Cerebellar cortex (tissue), 1 donor: ENCODE measurements around the gene DBR1.
A peak's percentile ranks its signal among the peaks of the same experiment; 100 is the strongest.

Experiments used
- DNase-seq: peaks from one replicate; pipeline ENCODE4 v3.0.0-alpha.2; 2015; ENCODE audit warnings: low spot score

DBR1 gene

GRCh38 chr3:138174421-138175131, at the start of gene DBR1:
DBR1 (minus strand) TSS chr3:138174921; CDS start chr3:138174795, 126 bp downstream.
- DNase-seq = peak; percentile 85

GRCh38 chr3:138222942-138223287, 48.2 kb upstream of the DBR1 start:
- DNase-seq = no peak

GRCh38 chr3:138222131-138222941, 47.6 kb upstream of the DBR1 start:
- no peak for DNase-seq

GRCh38 chr3:138220788-138221187, 46.1 kb upstream of the DBR1 start:
- DNase-seq = no peak

GRCh38 chr3:138220242-138220641, 45.5 kb upstream of the DBR1 start:
- DNase-seq = no peak

- no peak for DNase-seq
These were observed 44.5 kb upstream of the DBR1 start for GRCh38 chr3:138219255-138219654.

- DNase-seq = no peak
These were observed 38.8 kb upstream of the DBR1 start for GRCh38 chr3:138213398-138214085.

GRCh38 chr3:138210528-138210927, 35.8 kb upstream of the DBR1 start:
- no peak for DNase-seq

GRCh38 chr3:138206196-138206595, 31.5 kb upstream of the DBR1 start:
- DNase-seq = peak; percentile 93

- no peak for DNase-seq
These were observed 30.8 kb upstream of the DBR1 start for GRCh38 chr3:138205527-138205926.

- DNase-seq = no peak
These were observed 29.2 kb upstream of the DBR1 start for GRCh38 chr3:138203938-138204337.

GRCh38 chr3:138202945-138203701, 28.4 kb upstream of the DBR1 start:
- peak; percentile 97 for DNase-seq

- no peak for DNase-seq
These were observed 25.7 kb upstream of the DBR1 start for GRCh38 chr3:138200424-138200823.

GRCh38 chr3:138199851-138200250, 25.1 kb upstream of the DBR1 start:
- DNase-seq = no peak

- DNase-seq = no peak
These were observed 22.8 kb upstream of the DBR1 start for GRCh38 chr3:138197524-138197923.

- peak; percentile 48 for DNase-seq
These were observed 22.3 kb upstream of the DBR1 start for GRCh38 chr3:138197058-138197457.

GRCh38 chr3:138196023-138196422, 21.3 kb upstream of the DBR1 start:
- no peak for DNase-seq

- DNase-seq = peak; percentile 95
These were observed 20.8 kb upstream of the DBR1 start for GRCh38 chr3:138195481-138195880.

GRCh38 chr3:138188013-138188730, 13.5 kb upstream of the DBR1 start:
- DNase-seq = no peak

- DNase-seq = peak; percentile 67
These were observed 12.7 kb upstream of the DBR1 start, which contains the start of gene ARMC8 for GRCh38 chr3:138187296-138188012. ARMC8 (plus strand) TSS chr3:138187301; CDS start chr3:138187555, 254 bp downstream.
